ENCODE measurements around the gene ARHGEF7.

Gene ARHGEF7

DNA sequence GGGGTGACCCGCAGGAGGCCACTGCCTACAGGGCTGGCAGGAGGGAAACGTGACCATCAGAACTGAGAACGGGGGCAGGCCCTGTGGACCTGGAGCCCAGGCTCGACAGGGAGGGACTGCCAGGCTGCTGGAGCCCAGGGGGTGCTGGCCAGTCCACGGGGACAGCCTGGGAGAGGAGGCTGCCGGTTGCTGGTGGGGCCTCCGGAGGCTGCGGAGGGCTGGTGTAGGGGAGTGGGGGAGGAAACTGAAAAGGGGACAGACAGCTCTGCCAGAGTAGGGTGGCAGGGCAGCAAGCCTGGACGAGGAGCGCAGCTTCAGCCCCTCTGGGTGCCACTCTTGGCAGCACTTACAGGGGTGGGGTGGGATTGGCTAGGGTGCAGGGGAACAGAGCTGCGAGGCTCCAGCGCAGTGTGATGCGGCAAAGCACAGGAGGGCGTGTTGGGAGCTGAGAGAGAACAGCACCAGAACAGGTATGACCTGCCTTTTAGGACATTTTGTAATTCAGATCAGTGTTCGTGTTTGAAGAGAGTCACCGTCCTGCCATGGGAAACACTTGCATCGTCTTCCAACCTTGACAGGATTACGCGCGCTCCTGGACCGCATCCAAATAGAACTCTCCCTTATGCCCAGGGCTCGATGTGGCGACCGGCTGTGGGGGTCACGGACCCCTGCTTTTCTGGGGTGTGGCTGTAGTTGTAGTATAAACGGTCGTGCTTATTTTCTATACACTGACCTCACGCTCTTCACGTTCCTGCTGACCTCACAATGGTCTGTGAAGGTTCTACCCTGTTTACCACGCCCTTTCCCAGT, 19.9 kb upstream of the ARHGEF7 start:
- Histone ChIP-seq H4K20me1 (no peaks in the 10 kb centered on the region), H3K4me3 (no peak overlapping the region)
- TF ChIP-seq Cebpa-rat (IDR thresholded peaks at IDR 0.05), result no peak

DNA sequence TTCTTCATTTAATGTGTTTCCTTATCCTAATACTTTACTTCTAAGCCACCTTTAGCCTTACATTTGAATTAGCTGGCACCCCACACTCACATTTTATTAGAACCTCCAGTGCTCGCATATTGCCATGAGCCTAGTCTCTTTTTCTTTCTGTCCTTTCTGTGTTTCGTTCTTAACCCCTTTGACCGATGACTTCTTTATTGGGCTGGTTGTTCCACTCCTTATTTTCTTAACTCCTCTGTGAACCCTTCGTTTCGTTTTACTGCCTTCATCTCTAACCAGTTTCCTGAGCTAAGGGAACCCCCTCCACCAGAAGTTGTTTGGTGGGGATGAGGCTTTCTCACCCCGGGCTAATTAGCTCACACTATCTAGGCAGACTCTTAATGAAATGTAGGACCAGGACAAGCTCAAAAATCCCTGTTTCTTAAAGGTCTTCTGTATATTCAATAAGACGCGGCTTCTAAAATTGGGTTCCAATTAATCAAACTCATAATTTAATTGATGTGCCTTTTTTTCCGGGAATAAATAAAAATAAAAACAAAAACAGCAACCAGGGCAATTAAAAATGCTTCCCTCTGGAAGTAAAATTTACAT, 19.1 kb upstream of the ARHGEF7 start:
- no peak overlapping the region for H3K4me3 ChIP-seq
- no peak overlapping the region for H3K9ac ChIP-seq
- H3K4me1 ChIP-seq, result no peaks in the 10 kb centered on the region
- TF ChIP-seq Cebpa-rat (IDR thresholded peaks at IDR 0.05), result no peak
- peaks cover 0 to 6% (median 0%) of the 10 kb centered on the region in 11 experiments; a peak in 1 of 22 replicates for H3K9me3 ChIP-seq (replicated peaks in 1 of 11)
- H3K36me3 ChIP-seq, result no peaks in the 10 kb centered on the region
- H3K27me3 ChIP-seq, result no peaks in the 10 kb centered on the region
- H3K27ac ChIP-seq, result no peak overlapping the region
- no peak overlapping the region for H3K4me2 ChIP-seq
- no peaks in the 10 kb centered on the region for H4K20me1 ChIP-seq

More for the DNA sequence above, 19.9 kb upstream of the ARHGEF7 start:
- Histone ChIP-seq H3K36me3 (no peaks in the 10 kb centered on the region), H3K9me3 (replicated peaks in 1 of 11) (0 out of 22 replicates have a peak, but pooled peaks cover 0 to 1% (median 0%) of the 10 kb centered on the region in 11 experiments), H3K9ac (no peak overlapping the region), H3K4me2 (no peak overlapping the region), H3K27me3 (no peaks in the 10 kb centered on the region), H3K4me1 (no peaks in the 10 kb centered on the region), H3K27ac (no peak overlapping the region)

DNA sequence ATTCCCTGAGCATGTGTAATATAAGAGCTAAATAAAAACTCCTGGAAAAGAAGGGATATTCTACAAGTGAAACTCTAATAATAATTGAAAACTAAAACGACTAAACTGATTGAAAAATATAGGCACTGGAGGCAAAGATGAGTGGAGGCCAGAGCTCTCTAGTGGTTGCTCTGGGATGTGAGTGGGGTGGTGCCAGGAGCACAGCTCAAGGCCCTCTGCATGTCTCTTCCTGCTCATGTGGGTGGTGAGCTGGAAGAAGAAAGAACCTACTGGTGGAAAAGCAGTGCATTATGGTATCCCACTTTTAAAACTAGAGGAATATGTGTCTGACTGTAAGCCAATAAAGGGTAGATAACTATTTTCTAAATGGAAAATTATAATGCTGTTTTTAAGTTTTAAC, 15.8 kb upstream of the ARHGEF7 start:
- H3K36me3 ChIP-seq, result no peaks in the 10 kb centered on the region
- no peak overlapping the region for H3K27ac ChIP-seq
- H3K9me3 ChIP-seq (replicated peaks in 1 of 11), result peaks cover 24 to 39% (median 28%) of the 10 kb centered on the region in 11 experiments
- no peak overlapping the region for H3K4me2 ChIP-seq
- H3K4me1 ChIP-seq, result no peaks in the 10 kb centered on the region
- no peaks in the 10 kb centered on the region for H3K27me3 ChIP-seq
- no peak overlapping the region for H3K4me3 ChIP-seq
- no peak for TF ChIP-seq Cebpa-rat (IDR thresholded peaks at IDR 0.05)
- no peaks in the 10 kb centered on the region for H4K20me1 ChIP-seq
- H3K9ac ChIP-seq, result no peak overlapping the region

DNA sequence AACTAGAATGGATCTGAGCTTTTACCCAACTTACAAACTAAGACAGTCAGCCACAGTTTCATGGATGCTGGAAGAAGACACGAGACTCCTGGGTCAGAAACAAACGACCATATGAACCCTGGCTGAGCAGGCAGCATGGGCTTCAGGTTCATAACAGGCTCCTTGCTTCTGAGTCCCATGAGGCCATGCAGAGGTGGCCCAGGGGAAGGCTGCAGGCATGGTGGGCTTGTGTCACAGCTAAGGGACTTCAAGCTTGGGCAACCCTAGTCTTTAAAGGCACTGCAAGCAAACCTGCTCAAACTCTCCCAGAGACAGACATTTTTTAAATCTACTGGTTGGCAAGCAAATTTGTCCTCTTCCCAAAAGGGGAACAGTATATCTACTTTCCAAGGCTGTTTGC, 5.1 kb upstream of the ARHGEF7 start:
- H3K9me3 ChIP-seq (replicated peaks in 1 of 11), result peaks cover 6 to 33% (median 16%) of the 10 kb centered on the region in 11 experiments; a peak in 18 of 22 replicates
- H3K9ac ChIP-seq, result no peak overlapping the region
- H3K4me2 ChIP-seq, result no peak overlapping the region
- H3K27me3 ChIP-seq, result peaks cover 39 to 53% (median 47%) of the 10 kb centered on the region in 11 experiments
- H4K20me1 ChIP-seq, result peaks cover 0 to 13% (median 6%) of the 10 kb centered on the region in 11 experiments; a peak in 11 of 22 replicates
- no peak overlapping the region for H3K4me3 ChIP-seq
- H3K36me3 ChIP-seq, result no peaks in the 10 kb centered on the region
- H3K4me1 ChIP-seq, result peaks cover 0 to 7% (median 5%) of the 10 kb centered on the region in 10 experiments; a peak in 12 of 20 replicates
- TF ChIP-seq Cebpa-rat (IDR thresholded peaks at IDR 0.05), result no peak
- H3K27ac ChIP-seq, result no peak overlapping the region

DNA sequence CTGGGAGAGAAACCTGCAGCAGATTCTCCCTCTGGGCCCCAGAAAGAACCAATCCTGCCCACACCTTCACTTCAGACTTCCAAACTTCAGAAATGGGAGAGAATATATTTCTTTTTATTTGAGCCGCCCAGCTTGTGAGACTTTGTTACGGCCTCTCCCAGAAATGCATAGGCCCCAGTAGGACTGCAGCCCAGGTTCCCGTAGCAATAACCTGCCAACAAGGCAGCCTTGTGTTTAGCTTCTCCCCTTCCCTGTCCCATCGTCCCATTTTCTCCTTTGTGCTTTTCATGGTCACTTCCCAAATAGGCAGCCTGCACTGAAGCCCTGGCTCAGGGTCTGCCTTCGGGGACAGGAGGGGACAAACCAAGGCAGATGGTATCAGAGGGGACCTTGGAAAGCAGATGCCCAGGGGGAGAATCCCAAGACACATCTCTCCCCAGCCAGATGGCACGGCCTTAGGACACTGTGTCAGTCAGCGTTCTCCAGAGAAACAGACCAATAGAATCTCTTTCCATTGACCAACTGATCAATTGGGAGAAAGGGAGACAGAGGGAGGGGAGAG, 3.7 kb upstream of the ARHGEF7 start:
- Histone ChIP-seq H3K9ac (no peak overlapping the region), H4K20me1 (peaks cover 0 to 24% (median 13%) of the 10 kb centered on the region in 11 experiments; a peak in 15 of 22 replicates), H3K9me3 (replicated peaks in 1 of 11) (peaks cover 0 to 25% (median 7%) of the 10 kb centered on the region in 11 experiments; a peak in 7 of 22 replicates), H3K4me3 (no peak overlapping the region), H3K36me3 (no peaks in the 10 kb centered on the region), H3K27ac (no peak overlapping the region), H3K4me1 (peaks cover 3 to 16% (median 10%) of the 10 kb centered on the region in 10 experiments; a peak in 14 of 20 replicates), H3K27me3 (peaks cover 53 to 67% (median 61%) of the 10 kb centered on the region in 11 experiments), H3K4me2 (no peak overlapping the region)
- TF ChIP-seq Cebpa-rat (IDR thresholded peaks at IDR 0.05), result no peak

DNA sequence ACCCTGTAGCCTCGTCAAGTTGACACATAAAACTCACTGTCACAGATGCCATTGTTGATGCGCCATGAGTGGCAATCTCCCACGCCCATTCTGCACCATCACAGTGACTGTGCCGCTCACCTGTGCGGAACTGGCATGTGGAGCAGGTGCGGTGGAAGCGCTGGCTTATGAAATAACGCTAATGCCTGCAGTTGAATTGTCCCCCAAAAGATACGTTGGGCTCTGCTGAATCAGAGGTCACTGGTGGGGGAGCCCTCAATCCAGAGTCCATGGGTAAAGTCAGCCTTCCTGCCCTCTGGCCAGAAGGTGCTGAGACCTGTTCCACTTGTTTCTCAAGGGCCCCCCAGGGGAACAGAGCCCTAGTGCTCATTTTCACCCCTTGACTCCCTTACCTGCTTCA, 2.9 kb upstream of the ARHGEF7 start:
- peaks cover 60 to 74% (median 69%) of the 10 kb centered on the region in 11 experiments for H3K27me3 ChIP-seq
- H3K36me3 ChIP-seq, result no peaks in the 10 kb centered on the region
- peaks cover 0 to 25% (median 7%) of the 10 kb centered on the region in 11 experiments; a peak in 7 of 22 replicates for H3K9me3 ChIP-seq (replicated peaks in 1 of 11)

DNA sequence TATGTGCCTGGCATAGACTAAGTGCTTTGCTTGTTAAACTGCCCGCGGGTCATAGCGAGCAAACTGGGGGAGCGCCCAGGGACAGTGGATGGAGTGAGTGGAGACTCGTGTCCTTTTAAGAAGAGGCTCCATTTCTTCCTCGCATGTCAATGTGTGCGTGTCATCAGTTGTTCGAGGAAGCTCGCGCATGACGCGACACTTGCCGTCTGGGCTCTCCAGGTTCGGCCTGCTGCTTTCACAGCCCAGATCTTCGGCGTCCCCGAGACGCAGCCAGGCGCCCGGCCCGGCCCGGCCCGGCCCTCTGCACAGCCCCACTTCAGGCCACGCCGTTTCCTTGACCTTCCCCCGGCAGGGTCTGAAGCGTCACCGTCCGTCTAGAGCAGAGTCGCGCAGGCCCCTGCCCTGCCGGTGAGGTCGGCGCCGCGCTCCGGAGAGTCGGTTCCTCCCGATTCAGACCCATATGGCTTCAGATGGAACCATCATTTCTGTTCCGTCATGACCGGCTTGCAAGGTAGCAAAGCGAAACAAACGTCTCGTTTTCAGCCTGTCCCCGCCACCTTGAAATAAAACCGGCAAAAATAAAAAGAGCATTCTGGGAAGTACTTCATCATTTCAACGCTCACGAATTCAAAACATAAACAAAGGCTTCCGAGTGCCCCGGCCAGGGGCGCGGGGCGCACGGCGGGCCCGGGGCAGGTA, 599 bp upstream of the ARHGEF7 start:
- peak overlapping the region; percentile 57 to 74 (median 63) for H3K4me3 ChIP-seq
- H3K4me1 ChIP-seq, result peaks cover 3 to 16% (median 10%) of the 10 kb centered on the region in 10 experiments; a peak in 14 of 20 replicates
- H3K36me3 ChIP-seq, result no peaks in the 10 kb centered on the region
- no peak overlapping the region for H3K27ac ChIP-seq
- peaks cover 0 to 25% (median 7%) of the 10 kb centered on the region in 11 experiments; a peak in 7 of 22 replicates for H3K9me3 ChIP-seq (replicated peaks in 1 of 11)
- TF ChIP-seq Cebpa-rat (IDR thresholded peaks at IDR 0.05), result no peak
- H3K9ac ChIP-seq, result peak overlapping the region in 5 of 11 experiments; percentile 4 to 37 (median 24); a peak in 6 of 22 replicates
- H3K4me2 ChIP-seq, result peak overlapping the region; percentile 90 to 98 (median 97)
- H4K20me1 ChIP-seq, result peaks cover 0 to 34% (median 20%) of the 10 kb centered on the region in 11 experiments; a peak in 15 of 22 replicates
- H3K27me3 ChIP-seq, result peaks cover 82 to 97% (median 91%) of the 10 kb centered on the region in 11 experiments

More for the DNA sequence above, 2.9 kb upstream of the ARHGEF7 start:
- TF ChIP-seq Cebpa-rat (IDR thresholded peaks at IDR 0.05), result no peak
- Histone ChIP-seq H3K9ac (no peak overlapping the region), H4K20me1 (peaks cover 0 to 24% (median 16%) of the 10 kb centered on the region in 11 experiments; a peak in 15 of 22 replicates), H3K4me2 (no peak overlapping the region), H3K4me1 (peaks cover 3 to 16% (median 10%) of the 10 kb centered on the region in 10 experiments; a peak in 14 of 20 replicates), H3K27ac (no peak overlapping the region), H3K4me3 (no peak overlapping the region)

DNA sequence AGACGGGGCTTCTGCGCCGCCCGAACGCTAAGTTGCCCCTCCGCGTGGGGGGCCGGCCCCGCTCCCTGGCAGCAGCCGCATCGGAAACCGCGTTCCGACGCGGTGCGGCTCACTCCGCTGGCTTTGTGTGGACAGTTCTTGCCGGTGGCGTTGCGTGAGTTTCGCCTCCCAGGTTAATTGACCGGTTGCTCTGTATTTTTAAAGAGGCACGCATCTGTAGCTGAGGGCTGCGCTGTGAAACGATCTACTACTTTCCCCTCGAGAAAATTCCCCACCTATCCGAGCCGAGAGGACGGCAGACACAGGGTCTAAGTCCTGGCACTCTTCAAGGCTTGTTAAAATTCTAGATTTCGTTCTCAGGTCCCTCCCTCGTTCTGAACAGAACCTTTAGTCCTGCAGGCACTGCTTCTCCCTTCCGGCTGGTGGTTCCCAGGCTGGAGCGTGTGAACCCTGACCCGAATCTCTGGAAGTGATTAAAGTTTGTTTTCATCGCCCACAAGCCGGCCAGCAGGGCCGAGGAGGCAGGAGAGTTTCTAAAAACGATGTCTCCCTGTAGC, 933 bp downstream of the ARHGEF7 start:
- Histone ChIP-seq H3K27me3 (peaks cover 82 to 89% (median 86%) of the 10 kb centered on the region in 11 experiments), H3K9ac (no peak overlapping the region), H3K36me3 (no peaks in the 10 kb centered on the region), H3K4me1 (peaks cover 3 to 16% (median 10%) of the 10 kb centered on the region in 10 experiments; a peak in 14 of 20 replicates), H3K4me2 (peak overlapping the region in 7 of 11 experiments; percentile 26 to 98 (median 51); a peak in 10 of 22 replicates), H3K4me3 (peak overlapping the region in 2 of 10 experiments; percentile 30 to 31; a peak in 2 of 20 replicates), H4K20me1 (peaks cover 0 to 34% (median 20%) of the 10 kb centered on the region in 11 experiments; a peak in 15 of 22 replicates), H3K27ac (no peak overlapping the region), H3K9me3 (replicated peaks in 1 of 11) (peaks cover 0 to 25% (median 6%) of the 10 kb centered on the region in 11 experiments; a peak in 7 of 22 replicates)
- no peak for TF ChIP-seq Cebpa-rat (IDR thresholded peaks at IDR 0.05)

All from BLaER1 treated with 17β-estradiol and CSF1 and Interleukin-3, amounts not matched to agents 10 nM and 100 nM (cell line).